NCI-H226 (cell line): ENCODE measurements around the gene GPR183.

ENCODE experiments used
- DNase-seq: peaks from one replicate; pipeline ENCODE4 v3.0.0-alpha.2; 2015

The GPR183 gene

GRCh38 chr13:99339230-99339721 is 32.1 kb upstream of the GPR183 start:
- no peak for DNase-seq

GRCh38 chr13:99335603-99336002 is 28.4 kb upstream of the GPR183 start:
- DNase-seq = no peak

GRCh38 chr13:99335087-99335486 is 27.9 kb upstream of the GPR183 start:
- DNase-seq = no peak

- DNase-seq = no peak
Measured at GRCh38 chr13:99334221-99334620, 27.0 kb upstream of the GPR183 start.

GRCh38 chr13:99332456-99332855 is 25.3 kb upstream of the GPR183 start:
- no peak for DNase-seq

GRCh38 chr13:99331881-99332293 is 24.7 kb upstream of the GPR183 start:
- no peak for DNase-seq

- no peak for DNase-seq
Measured at GRCh38 chr13:99330942-99331341, 23.7 kb upstream of the GPR183 start.

GRCh38 chr13:99329477-99329876 is 22.3 kb upstream of the GPR183 start:
- DNase-seq = no peak

DNA sequence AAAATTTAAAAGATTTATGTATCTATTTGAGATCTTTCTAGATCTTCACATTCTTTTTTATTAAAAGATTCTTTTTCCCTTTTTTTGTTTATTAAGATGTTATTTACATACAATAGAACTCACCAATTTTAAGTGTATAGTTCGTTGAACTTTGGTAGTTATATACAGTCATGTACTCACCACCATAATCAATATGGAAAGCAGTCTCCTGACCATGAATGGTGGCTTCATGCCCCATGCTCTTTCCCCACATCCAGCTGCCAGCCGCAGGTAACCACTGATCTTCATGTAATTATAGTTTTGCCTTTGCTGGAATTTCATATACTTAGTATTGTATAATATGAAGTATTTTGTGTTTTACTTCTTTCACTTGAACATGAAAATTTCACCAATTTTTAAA is 20.6 kb upstream of the GPR183 start:
- DNase-seq = no peak

- no peak for DNase-seq
Measured at GRCh38 chr13:99327126-99327525, 19.9 kb upstream of the GPR183 start.

DNA sequence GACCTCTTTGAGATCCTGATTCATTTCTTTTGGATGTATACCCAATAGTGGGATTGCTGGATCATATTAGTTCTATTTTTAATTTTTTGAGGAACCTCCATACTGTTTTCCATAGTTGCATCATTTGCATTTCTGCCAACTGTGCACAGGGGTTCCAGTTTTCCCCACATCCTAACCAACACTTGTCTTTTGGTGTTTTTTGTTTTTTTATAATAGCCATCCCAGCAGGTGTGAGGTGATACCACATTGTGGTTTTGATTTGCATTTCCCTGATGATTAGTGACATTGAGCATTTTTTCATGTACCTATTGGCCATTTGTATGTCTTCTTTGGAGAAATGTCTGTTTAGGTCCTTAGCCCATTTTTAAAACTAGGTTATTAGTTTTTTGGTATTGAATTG is 18.8 kb upstream of the GPR183 start:
- no peak for DNase-seq

DNA sequence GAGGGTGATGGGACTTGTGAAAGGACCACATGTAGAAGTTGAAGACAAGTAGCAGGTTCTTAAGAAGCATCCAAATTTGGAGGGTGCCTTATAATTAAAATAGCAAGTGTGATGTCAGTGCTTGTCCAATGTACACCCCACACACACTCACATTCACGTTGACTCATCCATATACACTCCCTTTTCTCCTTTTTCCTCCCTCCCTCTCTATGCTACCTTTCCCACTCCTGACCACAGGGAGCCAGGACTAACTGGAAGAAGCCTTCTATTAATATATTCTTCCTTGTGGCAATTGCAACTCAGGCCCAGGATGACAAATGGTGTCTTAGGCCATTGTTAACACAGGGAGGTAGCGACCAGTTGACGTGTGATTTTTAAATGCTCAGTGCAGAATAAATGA is 16.3 kb upstream of the GPR183 start:
- DNase-seq = peak; percentile 64

DNA sequence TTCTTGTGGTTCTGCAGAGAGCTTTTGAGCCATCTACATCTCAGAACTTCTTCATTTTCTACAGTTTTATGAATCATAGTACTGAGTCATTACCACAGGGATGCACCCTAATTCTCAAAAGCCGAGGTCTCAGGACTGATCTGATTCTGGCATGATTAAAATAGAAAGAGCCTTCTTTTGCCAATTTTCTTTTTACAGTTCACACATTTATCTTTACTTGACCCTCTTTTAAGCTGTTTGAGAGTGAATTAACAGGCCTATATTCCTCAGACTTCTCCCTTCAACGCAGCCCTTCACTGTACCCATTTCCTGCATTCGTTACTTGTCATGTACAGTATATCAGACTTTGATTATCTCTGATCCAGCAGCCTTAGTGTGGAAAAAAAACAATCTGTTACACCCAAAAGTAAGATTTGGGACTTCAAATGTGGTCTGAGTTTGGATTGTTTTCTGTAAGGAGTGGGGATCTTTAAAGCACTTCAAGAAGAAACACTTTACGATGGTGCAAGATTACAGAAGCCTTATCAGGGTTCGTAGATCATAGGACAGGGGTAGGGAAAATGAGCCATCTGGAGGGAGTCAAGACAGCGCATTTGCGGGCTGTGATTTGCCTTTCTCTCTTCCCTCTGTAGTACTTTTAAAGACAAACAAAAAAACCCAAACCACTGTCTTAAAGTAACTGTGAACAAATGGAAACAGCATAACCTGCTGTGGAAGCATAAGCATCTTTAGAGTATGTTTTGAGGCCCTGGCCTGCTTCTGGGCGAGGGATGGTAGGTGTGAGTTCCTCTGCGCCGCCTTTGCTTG is 15.3 kb upstream of the GPR183 start:
- DNase-seq = peak; percentile 79

GRCh38 chr13:99321709-99322108 is 14.5 kb upstream of the GPR183 start:
- DNase-seq = no peak

DNA sequence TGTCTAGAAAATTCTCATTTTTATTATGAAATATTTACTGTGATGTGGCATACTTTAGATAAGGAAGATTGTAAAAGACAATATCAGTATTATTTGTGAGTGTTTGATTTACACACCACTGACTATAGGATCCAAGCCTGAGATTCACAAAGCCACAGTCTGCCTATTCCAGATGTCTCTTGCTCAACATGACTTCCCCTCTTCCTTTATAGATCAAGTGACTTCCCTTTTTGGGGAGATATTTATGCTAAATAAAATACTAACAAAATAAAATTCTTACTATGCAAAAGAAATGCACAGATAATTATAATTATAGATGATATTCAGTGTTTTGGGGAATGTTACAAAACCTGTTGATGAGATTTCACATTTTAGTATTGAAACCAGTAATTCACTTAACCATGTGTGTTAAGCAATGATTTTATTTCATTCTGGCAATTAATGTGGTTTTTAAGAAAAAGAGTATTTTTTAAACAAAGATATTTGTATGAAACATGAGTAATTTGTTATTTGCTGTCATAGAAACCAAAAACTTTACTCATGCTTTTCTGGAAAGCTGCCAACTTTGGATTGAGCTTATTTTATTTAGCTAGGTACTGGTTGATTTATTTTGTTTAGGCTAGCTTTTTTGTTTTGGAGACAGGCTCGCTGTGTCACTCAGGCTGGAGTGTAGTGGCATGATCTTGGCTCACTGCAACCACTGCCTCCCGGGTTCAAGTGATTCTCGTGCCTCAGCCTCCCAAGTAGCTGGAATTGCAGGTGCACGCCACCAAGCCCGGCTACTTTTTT is 13.7 kb upstream of the GPR183 start:
- peak; percentile 68 for DNase-seq

GRCh38 chr13:99316657-99317256 is 9.6 kb upstream of the GPR183 start:
- no peak for DNase-seq

GRCh38 chr13:99316224-99316623 is 9.0 kb upstream of the GPR183 start:
- no peak for DNase-seq

GRCh38 chr13:99315186-99315585 is 8.0 kb upstream of the GPR183 start:
- no peak for DNase-seq

DNA sequence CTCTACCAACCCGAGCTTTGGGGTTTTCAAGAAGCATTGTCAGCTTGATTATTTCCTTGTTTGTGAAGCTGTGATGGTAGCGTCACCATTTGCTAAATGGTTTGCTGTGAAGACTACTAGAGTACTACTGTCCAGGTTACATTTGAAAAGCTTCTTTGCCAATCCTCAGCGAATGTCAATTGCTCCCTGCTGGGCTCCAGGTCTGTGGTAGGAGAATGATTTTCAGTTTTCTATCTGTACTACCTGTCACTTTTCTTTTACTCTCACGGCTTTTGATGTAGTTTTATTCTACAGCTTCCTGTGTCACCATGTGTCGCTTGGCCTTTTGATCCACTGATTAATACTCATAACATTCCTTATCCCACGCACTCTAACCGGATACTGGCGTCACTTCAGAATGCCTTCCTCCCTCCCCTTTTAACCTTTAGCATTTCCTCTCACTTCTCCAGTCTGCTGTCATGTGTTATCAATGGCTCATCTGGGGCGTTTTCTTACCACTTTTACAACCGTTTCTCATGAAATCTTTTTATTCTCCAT is 7.5 kb upstream of the GPR183 start:
- DNase-seq = no peak

- no peak for DNase-seq
Measured at GRCh38 chr13:99313941-99314340, 6.7 kb upstream of the GPR183 start.

DNA sequence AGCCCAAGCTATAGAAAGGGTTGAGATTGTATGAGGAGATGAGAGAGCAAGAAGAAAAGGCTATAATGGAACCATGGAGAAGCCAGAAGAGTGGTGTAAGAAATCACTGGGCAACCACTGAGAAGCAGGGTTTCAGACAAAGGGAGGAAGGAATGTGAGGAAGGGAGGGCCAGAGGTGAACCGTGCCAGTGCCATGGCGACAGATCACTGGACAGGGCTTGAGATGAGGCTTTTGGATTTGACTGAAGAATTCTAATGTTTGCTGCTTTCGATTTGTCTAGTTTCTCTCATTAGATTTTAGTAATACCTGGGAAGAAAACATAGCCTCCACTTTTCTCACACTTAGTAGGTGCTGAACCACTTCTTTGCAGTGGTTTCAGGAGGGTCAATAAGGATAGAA is 6.3 kb upstream of the GPR183 start:
- peak; percentile 8 for DNase-seq

DNA sequence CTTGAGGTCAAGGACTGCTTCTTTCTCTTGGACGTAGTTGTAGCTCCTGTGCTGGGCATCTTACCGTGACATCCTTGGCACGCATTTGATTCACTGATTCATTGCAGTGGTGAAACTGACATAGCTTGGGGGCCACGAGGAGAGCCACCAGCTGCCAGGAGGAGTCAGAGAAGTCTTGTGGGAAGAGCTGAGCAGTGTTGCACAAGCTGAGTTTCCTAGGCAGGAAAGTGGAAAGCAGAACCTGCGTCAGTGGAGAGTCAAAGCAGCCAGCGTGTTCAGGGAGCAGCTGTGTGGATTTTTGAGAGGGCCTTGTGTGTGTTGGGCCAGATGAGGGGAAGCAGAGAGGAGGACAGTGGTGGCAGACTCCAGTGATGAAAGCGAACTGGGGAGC is 5.3 kb upstream of the GPR183 start:
- DNase-seq = no peak

DNA sequence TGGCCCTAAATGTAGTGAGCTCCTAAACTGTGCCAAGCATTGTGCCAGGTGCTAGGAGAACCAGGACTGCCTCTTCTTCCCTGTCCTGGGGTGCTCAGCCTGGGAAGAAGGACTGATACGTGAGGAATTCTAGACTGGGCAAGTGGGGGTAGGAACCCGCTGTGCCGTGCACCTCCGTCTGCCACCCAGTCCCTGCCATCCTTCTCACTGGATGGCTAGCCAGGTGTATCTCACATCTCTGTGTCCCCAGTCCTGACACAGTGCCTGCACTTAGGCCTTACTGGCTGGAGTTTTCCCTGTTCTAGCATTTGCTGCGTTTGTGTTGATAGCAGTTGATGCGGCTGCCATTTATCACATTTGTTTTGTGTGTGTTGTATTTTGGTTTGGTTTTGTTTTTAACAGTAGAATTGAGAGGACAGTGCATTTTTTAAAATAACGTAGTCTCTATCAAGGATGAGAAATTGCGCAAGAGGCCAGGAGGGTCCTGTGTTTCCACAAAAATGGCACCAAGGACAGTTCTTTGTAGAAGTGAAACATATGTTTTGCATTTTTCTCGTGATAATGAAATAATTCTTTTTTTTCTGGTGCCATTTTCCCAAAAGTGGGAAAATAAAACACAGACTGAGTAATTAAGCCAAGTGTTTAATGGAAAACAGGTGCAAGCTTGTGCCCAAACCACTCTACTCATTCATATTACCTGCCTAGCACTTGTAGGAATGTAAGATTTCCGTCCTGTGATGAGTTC is 4.7 kb upstream of the GPR183 start:
- no peak for DNase-seq
